HEK293 (cell line): ENCODE data around the gene MTFR1L.

ENCODE experiments used
- ATF2 ChIP-seq: fragments of 450-650 bp; formaldehyde crosslinking; IDR thresholded peaks from 2 replicates; pipeline ENCODE4 v1.5.1; 2016; ENCODE audit warnings: missing biosample characterization, missing genetic modification characterization, low read depth
- FEZF1 ChIP-seq: fragments of 450-650 bp; formaldehyde crosslinking; IDR thresholded peaks from 2 replicates; pipeline ENCODE4 v1.5.1; 2016; ENCODE audit warnings: missing biosample characterization, missing genetic modification characterization
- SALL2 ChIP-seq: fragments of 450-650 bp; formaldehyde crosslinking; IDR thresholded peaks from 2 replicates; pipeline ENCODE4 v1.5.0; 2017; ENCODE audit warnings: missing biosample characterization, mild to moderate bottlenecking, missing genetic modification characterization, borderline replicate concordance
- SP7 ChIP-seq: fragments of 450-650 bp; formaldehyde crosslinking; IDR thresholded peaks from 2 replicates; pipeline ENCODE4 v1.5.1; 2016; ENCODE audit warnings: missing biosample characterization, missing genetic modification characterization
- TCF7L2 ChIP-seq: IDR thresholded peaks from 2 replicates; pipeline ENCODE4 v1.6.1; 2011; ENCODE audit warnings: low read depth, mild to moderate bottlenecking, inconsistent platforms, low read length, moderate library complexity, borderline replicate concordance
- TRIM28 ChIP-seq: IDR thresholded peaks from 2 replicates; pipeline ENCODE4 v1.6.1; 2011; ENCODE audit warnings: low read length, control low read depth, borderline replicate concordance
- ZBTB10 ChIP-seq: fragments of 450-650 bp; formaldehyde crosslinking; IDR thresholded peaks from 2 replicates; pipeline ENCODE4 v1.5.1; 2016; ENCODE audit warnings: missing biosample characterization, missing genetic modification characterization
- ZBTB48 ChIP-seq: fragments of 450-650 bp; formaldehyde crosslinking; IDR thresholded peaks from 2 replicates; pipeline ENCODE4 v1.5.1; 2016; ENCODE audit warnings: missing biosample characterization, missing genetic modification characterization
- ZBTB8A ChIP-seq: fragments of 450-650 bp; formaldehyde crosslinking; IDR thresholded peaks from 2 replicates; pipeline ENCODE4 v1.5.1; 2016; ENCODE audit warnings: missing biosample characterization, missing genetic modification characterization
- ZEB2 ChIP-seq: fragments of 450-650 bp; formaldehyde crosslinking; IDR thresholded peaks from 2 replicates; pipeline ENCODE4 v1.5.1; 2016; ENCODE audit warnings: missing biosample characterization, missing genetic modification characterization
- ZNF248 ChIP-seq: fragments of 450-650 bp; formaldehyde crosslinking; IDR thresholded peaks from 2 replicates; pipeline ENCODE4 v1.5.1; 2017; ENCODE audit warnings: missing biosample characterization, missing genetic modification characterization
- ZNF341 ChIP-seq: fragments of 450-650 bp; formaldehyde crosslinking; IDR thresholded peaks from 2 replicates; pipeline ENCODE4; 2016; ENCODE audit warnings: low read depth, missing biosample characterization, missing genetic modification characterization
- ZNF416 ChIP-seq: fragments of 450-650 bp; formaldehyde crosslinking; IDR thresholded peaks from 2 replicates; pipeline ENCODE4 v1.5.1; 2016; ENCODE audit warnings: missing biosample characterization, missing genetic modification characterization
- ZNF426 ChIP-seq: fragments of 450-650 bp; formaldehyde crosslinking; IDR thresholded peaks from 2 replicates; pipeline ENCODE4 v1.5.1; 2017; ENCODE audit warnings: missing biosample characterization, missing genetic modification characterization, mild to moderate bottlenecking, inconsistent platforms, moderate library complexity
- ZNF544 ChIP-seq: fragments of 450-650 bp; formaldehyde crosslinking; IDR thresholded peaks from 2 replicates; pipeline ENCODE4 v1.5.0; 2017; ENCODE audit warnings: missing biosample characterization, missing genetic modification characterization
- ZNF596 ChIP-seq: fragments of 450-650 bp; IDR thresholded peaks from 2 replicates; pipeline ENCODE4 v1.5.0; 2018; ENCODE audit warnings: missing biosample characterization, mild to moderate bottlenecking, missing genetic modification characterization, moderate library complexity
- ZNF707 ChIP-seq: fragments of 450-650 bp; formaldehyde crosslinking; IDR thresholded peaks from 2 replicates; pipeline ENCODE4 v1.5.1; 2016; ENCODE audit warnings: missing biosample characterization, missing genetic modification characterization
- ZNF843 ChIP-seq: fragments of 450-650 bp; formaldehyde crosslinking; IDR thresholded peaks from 2 replicates; pipeline ENCODE4 v1.5.1; 2016; ENCODE audit warnings: missing biosample characterization, missing genetic modification characterization
- TF ChIP-seq, protein P1 (sequence below): fragments of 450-650 bp; formaldehyde crosslinking; IDR thresholded peaks from 2 replicates; pipeline ENCODE4 v1.5.1; 2016; ENCODE audit warnings: missing biosample characterization, missing genetic modification characterization, borderline replicate concordance
- TF ChIP-seq, protein P2 (sequence below): fragments of 450-650 bp; formaldehyde crosslinking; IDR thresholded peaks from 2 replicates; pipeline ENCODE4 v1.5.1; 2017; ENCODE audit warnings: missing biosample characterization, missing genetic modification characterization
- TF ChIP-seq, protein P3 (sequence below): fragments of 450-650 bp; formaldehyde crosslinking; IDR thresholded peaks from 2 replicates; pipeline ENCODE4 v1.5.1; 2017; ENCODE audit warnings: missing biosample characterization, missing genetic modification characterization

The MTFR1L gene

GRCh38 chr1:25795211-25795610 is 24.5 kb upstream of the MTFR1L start (continued):
- TF ChIP-seq, protein P1, sequence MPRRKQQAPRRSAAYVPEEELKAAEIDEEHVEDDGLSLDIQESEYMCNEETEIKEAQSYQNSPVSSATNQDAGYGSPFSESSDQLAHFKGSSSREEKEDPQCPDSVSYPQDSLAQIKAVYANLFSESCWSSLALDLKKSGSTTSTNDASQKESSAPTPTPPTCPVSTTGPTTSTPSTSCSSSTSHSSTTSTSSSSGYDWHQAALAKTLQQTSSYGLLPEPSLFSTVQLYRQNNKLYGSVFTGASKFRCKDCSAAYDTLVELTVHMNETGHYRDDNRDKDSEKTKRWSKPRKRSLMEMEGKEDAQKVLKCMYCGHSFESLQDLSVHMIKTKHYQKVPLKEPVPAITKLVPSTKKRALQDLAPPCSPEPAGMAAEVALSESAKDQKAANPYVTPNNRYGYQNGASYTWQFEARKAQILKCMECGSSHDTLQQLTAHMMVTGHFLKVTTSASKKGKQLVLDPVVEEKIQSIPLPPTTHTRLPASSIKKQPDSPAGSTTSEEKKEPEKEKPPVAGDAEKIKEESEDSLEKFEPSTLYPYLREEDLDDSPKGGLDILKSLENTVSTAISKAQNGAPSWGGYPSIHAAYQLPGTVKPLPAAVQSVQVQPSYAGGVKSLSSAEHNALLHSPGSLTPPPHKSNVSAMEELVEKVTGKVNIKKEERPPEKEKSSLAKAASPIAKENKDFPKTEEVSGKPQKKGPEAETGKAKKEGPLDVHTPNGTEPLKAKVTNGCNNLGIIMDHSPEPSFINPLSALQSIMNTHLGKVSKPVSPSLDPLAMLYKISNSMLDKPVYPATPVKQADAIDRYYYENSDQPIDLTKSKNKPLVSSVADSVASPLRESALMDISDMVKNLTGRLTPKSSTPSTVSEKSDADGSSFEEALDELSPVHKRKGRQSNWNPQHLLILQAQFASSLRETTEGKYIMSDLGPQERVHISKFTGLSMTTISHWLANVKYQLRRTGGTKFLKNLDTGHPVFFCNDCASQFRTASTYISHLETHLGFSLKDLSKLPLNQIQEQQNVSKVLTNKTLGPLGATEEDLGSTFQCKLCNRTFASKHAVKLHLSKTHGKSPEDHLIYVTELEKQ (tag by site-specific recombination), result no peak
- TF ChIP-seq ZNF596 (tag by site-specific recombination), result no peak
- no peak for TF ChIP-seq ZNF707 (tag by site-specific recombination)
- 0 out of 2 replicates have a peak, but pooled peaks have one; percentile 41 for TF ChIP-seq SP7
- TF ChIP-seq ATF2 (tag by site-specific recombination), result no peak
- TF ChIP-seq SALL2, result no peak
- TF ChIP-seq ZNF544, result no peak
- TF ChIP-seq ZNF426 (tag by site-specific recombination), result no peak
- TF ChIP-seq ZNF416 (tag by site-specific recombination), result no peak
- peak; percentile 62 for TF ChIP-seq FEZF1 (tag by site-specific recombination)
- no peak for TF ChIP-seq ZBTB10
- TF ChIP-seq ZNF341 (tag by site-specific recombination), result 0 out of 2 replicates have a peak, but pooled peaks have one; percentile 16
- 0 out of 2 replicates have a peak, but pooled peaks have one; percentile 19 for TF ChIP-seq ZBTB8A (tag by site-specific recombination)
- TF ChIP-seq, protein P2, sequence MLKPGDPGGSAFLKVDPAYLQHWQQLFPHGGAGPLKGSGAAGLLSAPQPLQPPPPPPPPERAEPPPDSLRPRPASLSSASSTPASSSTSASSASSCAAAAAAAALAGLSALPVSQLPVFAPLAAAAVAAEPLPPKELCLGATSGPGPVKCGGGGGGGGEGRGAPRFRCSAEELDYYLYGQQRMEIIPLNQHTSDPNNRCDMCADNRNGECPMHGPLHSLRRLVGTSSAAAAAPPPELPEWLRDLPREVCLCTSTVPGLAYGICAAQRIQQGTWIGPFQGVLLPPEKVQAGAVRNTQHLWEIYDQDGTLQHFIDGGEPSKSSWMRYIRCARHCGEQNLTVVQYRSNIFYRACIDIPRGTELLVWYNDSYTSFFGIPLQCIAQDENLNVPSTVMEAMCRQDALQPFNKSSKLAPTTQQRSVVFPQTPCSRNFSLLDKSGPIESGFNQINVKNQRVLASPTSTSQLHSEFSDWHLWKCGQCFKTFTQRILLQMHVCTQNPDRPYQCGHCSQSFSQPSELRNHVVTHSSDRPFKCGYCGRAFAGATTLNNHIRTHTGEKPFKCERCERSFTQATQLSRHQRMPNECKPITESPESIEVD (tag by site-specific recombination), result peak; percentile 84
- no peak for TF ChIP-seq TRIM28
- TF ChIP-seq, protein P3, sequence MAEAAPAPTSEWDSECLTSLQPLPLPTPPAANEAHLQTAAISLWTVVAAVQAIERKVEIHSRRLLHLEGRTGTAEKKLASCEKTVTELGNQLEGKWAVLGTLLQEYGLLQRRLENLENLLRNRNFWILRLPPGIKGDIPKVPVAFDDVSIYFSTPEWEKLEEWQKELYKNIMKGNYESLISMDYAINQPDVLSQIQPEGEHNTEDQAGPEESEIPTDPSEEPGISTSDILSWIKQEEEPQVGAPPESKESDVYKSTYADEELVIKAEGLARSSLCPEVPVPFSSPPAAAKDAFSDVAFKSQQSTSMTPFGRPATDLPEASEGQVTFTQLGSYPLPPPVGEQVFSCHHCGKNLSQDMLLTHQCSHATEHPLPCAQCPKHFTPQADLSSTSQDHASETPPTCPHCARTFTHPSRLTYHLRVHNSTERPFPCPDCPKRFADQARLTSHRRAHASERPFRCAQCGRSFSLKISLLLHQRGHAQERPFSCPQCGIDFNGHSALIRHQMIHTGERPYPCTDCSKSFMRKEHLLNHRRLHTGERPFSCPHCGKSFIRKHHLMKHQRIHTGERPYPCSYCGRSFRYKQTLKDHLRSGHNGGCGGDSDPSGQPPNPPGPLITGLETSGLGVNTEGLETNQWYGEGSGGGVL (tag by site-specific recombination), result peak; percentile 54; the same call in 1 of the 2 replicates
- TF ChIP-seq TCF7L2, result peak; percentile 75; the same call in 1 of the 2 replicates
- 0 out of 2 replicates have a peak, but pooled peaks have one; percentile 50 for TF ChIP-seq ZEB2
- no peak for TF ChIP-seq ZNF248 (tag by site-specific recombination)
- TF ChIP-seq ZNF843 (tag by site-specific recombination), result 0 out of 2 replicates have a peak, but pooled peaks have one; percentile 17
- TF ChIP-seq ZBTB48 (tag by site-specific recombination), result 0 out of 2 replicates have a peak, but pooled peaks have one; percentile 6
- TF ChIP-seq, all 188 proteins: peak for 14
